GM12878 (cell line): ENCODE data around the gene KLHL30. TPM values are rescaled to one million over a fixed set of nuclear protein-coding genes. Genes with fewer than 3 reads are reported as not detected.
A peak's percentile ranks its signal among the peaks of the same experiment; 100 is the strongest.

Source experiments
- ATAC-seq: fragments of 200-7000 bp; cut with Tn5 transposase; 3 replicates; pipeline ENCODE4 v1.9.1; 2020; ENCODE audit warnings: mild to moderate bottlenecking, moderate library complexity
- BruUV-seq: library from RNA; stranded (reverse); fragments of 400-500 nt; replicated peaks from 2 replicates; lab custom pipeline; 2021; lab: Mats Ljungman, UMichigan
- CTCF ChIA-PET: fragments of 300-600 bp; sonication (Branson Sonifier 250); formaldehyde crosslinking; extraction: SDS; loops from one replicate; lab custom pipeline; 2021; ENCODE audit warnings: inconsistent platforms; lab: Yijun Ruan, JAX
- POLR2A ChIA-PET: fragments of 350-600 bp; formaldehyde crosslinking; extraction: SDS; loops from one replicate; lab custom pipeline; 2021; ENCODE audit warnings: inconsistent platforms; lab: Charles Lee
- RAD21 ChIA-PET: fragments of 300-600 bp; sonication (Branson Sonifier 250); formaldehyde crosslinking; loops from one replicate; lab custom pipeline; 2023; ENCODE audit warnings: antibody characterized with exemption; ENCODE audit not compliant: unreplicated experiment; lab: Charles Lee
- SMC1A ChIA-PET: fragments of 300-600 bp; sonication (Branson Sonifier 250); formaldehyde crosslinking; loops from one replicate; lab custom pipeline; 2023; ENCODE audit not compliant: unreplicated experiment, uncharacterized antibody; lab: Charles Lee
- DNase-seq: peaks from one replicate; pipeline ENCODE4 v3.0.0-alpha.2; 2011; ENCODE audit warnings: low read depth, low spot score
- FAIRE-seq: peaks from 3 replicates; lab custom pipeline; 2011; peaks lifted over from hg19 to GRCh38; lab: Jason Lieb, UNC
- H2AFZ ChIP-seq: 2 replicates; pipeline ENCODE4 v1.6.0; 2011; ENCODE audit warnings: low read depth, low read length, control low read depth; ENCODE audit not compliant: control insufficient read depth
- H3K27ac ChIP-seq: 2 replicates; pipeline ENCODE4 v1.5.1; 2011; ENCODE audit warnings: control low read depth; ENCODE audit not compliant: control insufficient read depth, insufficient read depth
- H3K27me3 ChIP-seq, 2 experiments: replicated peaks in 1 of 2; 2 replicates each; pipeline versions ENCODE4 v1.6.0 to v1.6.1; 2011; ENCODE audit warnings: low read length in 1 of 2; ENCODE audit not compliant: control insufficient read depth in 2 of 2, insufficient read depth in 2 of 2
- H3K36me3 ChIP-seq, 2 experiments: 2 replicates each; pipeline ENCODE4 v1.5.1; 2011; ENCODE audit warnings: low read length in 1 of 2; ENCODE audit not compliant: control insufficient read depth in 2 of 2, insufficient read depth in 2 of 2
- H3K4me1 ChIP-seq: 2 replicates; pipeline ENCODE4 v1.6.1; 2011; ENCODE audit warnings: mild to moderate bottlenecking, low read length, moderate library complexity, mixed read lengths; ENCODE audit not compliant: control insufficient read depth, insufficient read depth
- H3K4me2 ChIP-seq: 2 replicates; pipeline ENCODE4 v1.6.0; 2011; ENCODE audit warnings: control low read depth; ENCODE audit not compliant: control insufficient read depth, insufficient read depth
- H3K4me3 ChIP-seq: fragments of 200-600 bp; sonication (generic); 2 replicates; pipeline ENCODE4 v1.5.1; 2016
- H3K79me2 ChIP-seq: 2 replicates; pipeline ENCODE4 v1.6.0; 2011; ENCODE audit warnings: low read length; ENCODE audit not compliant: control insufficient read depth, insufficient read depth
- H3K9ac ChIP-seq: 2 replicates; pipeline ENCODE4 v1.8.0; 2011; ENCODE audit warnings: low read length, control low read depth, mixed read lengths; ENCODE audit not compliant: control insufficient read depth, insufficient read depth
- H3K9me3 ChIP-seq: replicated peaks from 3 replicates; pipeline ENCODE4 v1.5.1; 2011; ENCODE audit warnings: mild to moderate bottlenecking, low read length; ENCODE audit not compliant: control insufficient read depth, insufficient read depth
- H4K20me1 ChIP-seq: 2 replicates; pipeline ENCODE4 v1.6.0; 2011; ENCODE audit not compliant: control insufficient read depth, insufficient read depth
- EGR1 ChIP-seq, 2 experiments: IDR thresholded peaks; 1 replicate in 1 of 2; 2 replicates in 1 of 2; pipeline ENCODE4 v1.6.1; 2011 to 2012; ENCODE audit warnings: low read depth in 2 of 2, low read length in 2 of 2, borderline replicate concordance in 1 of 2, mild to moderate bottlenecking in 1 of 2, moderate library complexity in 1 of 2
- ETV6 ChIP-seq, 2 experiments: fragments of 450-650 bp in 1 of 2; IDR thresholded peaks in 1 of 2; conservative IDR thresholded peaks in 1 of 2; 2 replicates each; pipeline ENCODE4 v1.6.1; 2014; ENCODE audit warnings: antibody characterized with exemption in 1 of 2, borderline replicate concordance in 1 of 2, low read depth in 1 of 2, mild to moderate bottlenecking in 1 of 2, moderate library complexity in 1 of 2
- MXI1 ChIP-seq: fragments of 150-350 bp; IDR thresholded peaks from 2 replicates; pipeline ENCODE4 v1.6.1; 2011; ENCODE audit warnings: low read depth, mild to moderate bottlenecking, inconsistent platforms, low read length, improper control_type of control experiment
- POLR2AphosphoS5 ChIP-seq: IDR thresholded peaks from 2 replicates; pipeline ENCODE4 v1.6.1; 2011; ENCODE audit warnings: mild to moderate bottlenecking, low read length, inconsistent platforms
- RAD51 ChIP-seq: fragments of 450-650 bp; IDR thresholded peaks from 2 replicates; pipeline ENCODE4 v1.6.1; 2016; ENCODE audit warnings: moderate library complexity, mild to moderate bottlenecking, inconsistent platforms
- SMAD5 ChIP-seq: IDR thresholded peaks from 2 replicates; pipeline ENCODE4 v1.6.1; 2016; ENCODE audit warnings: antibody characterized with exemption, low read depth
- WRNIP1 ChIP-seq: IDR thresholded peaks from 2 replicates; pipeline ENCODE4 v1.6.1; 2011; ENCODE audit warnings: low read depth, low read length, improper control_type of control experiment, borderline replicate concordance
- WGBS: methylation state at CpG from one replicate; pipeline ENCODE4 v1.1.6; 2016; ENCODE audit warnings: low lambda C conversion rate; ENCODE audit not compliant: insufficient replicate concordance, insufficient coverage; ENCODE audit errors: missing lambda C conversion rate; 5-methylcytosine and 5-hydroxymethylcytosine counted together
- in situ Hi-C: fragments of 300-500 bp; cut with MboI; formaldehyde crosslinking; loops from 9 replicates; pipeline ENCODE4 v1.14.3; 2018; ENCODE audit warnings: mixed read lengths
- intact Hi-C: fragments of 100-400 bp; cut with micrococcal nuclease; formaldehyde crosslinking; loops from one replicate; pipeline ENCODE4 v1.14.2; 2022; ENCODE audit not compliant: unreplicated experiment
- polyA plus RNA-seq, 11 experiments: library from polyadenylated mRNA; depleted of rRNA in 4 of 11; unstranded in 6 of 11; stranded (reverse) in 5 of 11; fragments of >200 nt; fragmentation: Nextera tagmentation in 4 of 11; fragmentation: Illumina TruSeq in 1 of 11; extraction: Ambion mirVana in 4 of 11; extraction: Trizol in 1 of 11; gene quantifications; 1 replicate in 1 of 11; 2 replicates in 10 of 11; pipeline versions ENCODE4 v1.2.1 to v1.2.3, GENCODE V29; 2011 to 2016; ENCODE audit warnings: inconsistent platforms in 2 of 11, missing spikeins in 2 of 11, low read depth in 1 of 11
- total RNA-seq, 4 experiments: library from RNA; depleted of rRNA in 3 of 4; stranded (reverse); fragments of >200 nt in 3 of 4; fragmentation: Illumina TruSeq in 1 of 4; extraction: Trizol in 1 of 4; gene quantifications; 2 replicates each; pipeline versions ENCODE4 v1.2.1 to v1.2.3, GENCODE V29; 2013 to 2021
- TF ChIP-seq, protein P1 (sequence below): fragments of 450-650 bp; IDR thresholded peaks from 2 replicates; pipeline ENCODE4 v1.6.1; 2017; ENCODE audit warnings: borderline replicate concordance
- TF ChIP-seq, protein P2 (sequence below): IDR thresholded peaks from 2 replicates; pipeline ENCODE4 v1.6.1; 2011; ENCODE audit warnings: borderline replicate concordance, low read depth, mild to moderate bottlenecking, moderate library complexity, low read length; ENCODE audit not compliant: insufficient read depth, poor library complexity, severe bottlenecking

Gene KLHL30
- total and polyA plus RNA-seq, 10 of the 15 experiments (the other 5 are each of a cell fraction or from before 2014, with no cell fraction given) = 0.03 TPM; not detected in 9

DNA sequence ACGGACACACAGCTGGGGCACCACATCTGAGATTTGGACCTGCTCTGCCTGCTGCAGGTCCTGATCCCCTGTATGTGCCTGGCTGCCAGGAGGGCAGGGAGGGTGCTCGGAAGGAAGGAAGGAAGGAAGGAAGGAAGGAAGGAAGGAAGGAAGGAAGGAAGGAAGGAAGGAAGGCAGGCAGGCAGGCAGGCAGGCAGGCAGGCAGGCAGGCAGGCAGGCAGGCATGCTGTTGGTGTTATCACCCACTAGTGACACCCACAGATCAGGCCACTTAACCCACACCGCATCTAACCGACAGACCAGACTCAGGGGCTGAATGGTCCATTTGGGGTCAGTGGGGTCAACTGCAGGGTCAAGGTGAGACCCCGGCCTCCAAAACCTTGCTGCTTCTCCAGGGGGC lies 5.8 kb downstream of the KLHL30 start:
- ChIA-PET CTCF (no interaction called here), SMC1A (no interaction called here), RAD21 (interaction anchor here (0.7 kb wide), 1 partner anchor 317 kb away, joined by 3 read pairs; no protein-coding TSS in a partner anchor), POLR2A (no interaction called here)
- in situ Hi-C loops = no loop called here
- no peak overlapping the region for H3K4me2 ChIP-seq
- ATAC-seq (no peak), FAIRE-seq (no peak), DNase-seq (no peak)
- no peaks in the 10 kb centered on the region for H3K27me3 ChIP-seq
- H4K20me1 ChIP-seq = no peaks in the 10 kb centered on the region
- no peak overlapping the region for H3K4me3 ChIP-seq
- H3K36me3 ChIP-seq = no peaks in the 10 kb centered on the region
- WGBS = 61% methylated on average over 4 of the region's 5 CpGs
- no TSS peak for BruUV-seq
- H3K79me2 ChIP-seq = no peaks in the 10 kb centered on the region
- TF ChIP-seq WRNIP1 (no peak), ETV6 (conservative IDR thresholded peaks at IDR 0.05 in 1 of 2, IDR thresholded peaks at IDR 0.05 in 1 of 2; ENCODE audit: borderline replicate concordance in 1 of 2, low read depth in 1 of 2) (peak in 1 of 2 experiments; percentile 39; a peak in 1 of 4 replicates)
- intact Hi-C loops = no loop called here
- H3K4me1 ChIP-seq = peaks cover under 1% of the 10 kb centered on the region; the same call in 1 of the 2 replicates
- no peak overlapping the region for H3K9ac ChIP-seq
- no peak overlapping the region for H3K27ac ChIP-seq
- H2AFZ ChIP-seq = no peak overlapping the region
- no peaks in the 10 kb centered on the region for H3K9me3 ChIP-seq

DNA sequence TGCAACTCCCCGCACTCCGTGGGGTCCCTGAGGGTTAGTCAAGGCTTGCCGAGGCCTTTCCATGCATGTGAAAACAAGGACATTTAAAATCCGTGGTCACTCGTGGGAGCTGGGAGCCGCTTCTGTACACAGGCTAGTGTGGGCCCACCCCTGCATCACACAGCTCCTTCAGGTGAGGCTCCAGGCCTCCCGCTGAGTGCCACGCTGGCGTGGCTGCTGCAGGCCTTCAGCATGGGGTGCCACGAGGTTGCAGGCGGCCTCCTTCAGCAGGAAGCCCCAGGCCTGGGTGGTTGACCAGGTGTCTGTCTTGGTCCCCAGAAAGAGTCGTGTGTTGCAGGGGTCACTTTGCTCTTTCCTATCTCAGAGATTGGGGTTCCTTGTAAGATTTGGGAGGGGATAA lies 6.6 kb downstream of the KLHL30 start:
- Histone ChIP-seq H3K27ac (no peak overlapping the region), H2AFZ (no peak overlapping the region), H3K79me2 (no peaks in the 10 kb centered on the region), H4K20me1 (no peaks in the 10 kb centered on the region), H3K4me3 (no peak overlapping the region), H3K4me1 (no peaks in the 10 kb centered on the region), H3K36me3 (no peaks in the 10 kb centered on the region), H3K9ac (no peak overlapping the region), H3K9me3 (no peaks in the 10 kb centered on the region), H3K27me3 (no peaks in the 10 kb centered on the region), H3K4me2 (no peak overlapping the region)
- no peak for FAIRE-seq
- POLR2A ChIA-PET = no interaction called here
- in situ Hi-C loops = no loop called here
- 47% methylated on average over 12 of the region's 12 CpGs for WGBS
- ATAC-seq = no peak
- no TSS peak for BruUV-seq
- SMC1A ChIA-PET = no interaction called here
- DNase-seq = no peak
- RAD21 ChIA-PET = no interaction called here
- CTCF ChIA-PET = no interaction called here
- TF ChIP-seq MXI1 (no peak), SMAD5 (no peak), POLR2AphosphoS5 (no peak), EGR1 (IDR thresholded peaks at IDR 0.05; ENCODE audit: borderline replicate concordance in 1 of 2, low read depth in 2 of 2, low read length in 2 of 2) (no peak), RAD51 (no peak)
- TF ChIP-seq, protein P1, sequence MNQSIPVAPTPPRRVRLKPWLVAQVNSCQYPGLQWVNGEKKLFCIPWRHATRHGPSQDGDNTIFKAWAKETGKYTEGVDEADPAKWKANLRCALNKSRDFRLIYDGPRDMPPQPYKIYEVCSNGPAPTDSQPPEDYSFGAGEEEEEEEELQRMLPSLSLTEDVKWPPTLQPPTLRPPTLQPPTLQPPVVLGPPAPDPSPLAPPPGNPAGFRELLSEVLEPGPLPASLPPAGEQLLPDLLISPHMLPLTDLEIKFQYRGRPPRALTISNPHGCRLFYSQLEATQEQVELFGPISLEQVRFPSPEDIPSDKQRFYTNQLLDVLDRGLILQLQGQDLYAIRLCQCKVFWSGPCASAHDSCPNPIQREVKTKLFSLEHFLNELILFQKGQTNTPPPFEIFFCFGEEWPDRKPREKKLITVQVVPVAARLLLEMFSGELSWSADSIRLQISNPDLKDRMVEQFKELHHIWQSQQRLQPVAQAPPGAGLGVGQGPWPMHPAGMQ = no peak
- TF ChIP-seq, protein P2, sequence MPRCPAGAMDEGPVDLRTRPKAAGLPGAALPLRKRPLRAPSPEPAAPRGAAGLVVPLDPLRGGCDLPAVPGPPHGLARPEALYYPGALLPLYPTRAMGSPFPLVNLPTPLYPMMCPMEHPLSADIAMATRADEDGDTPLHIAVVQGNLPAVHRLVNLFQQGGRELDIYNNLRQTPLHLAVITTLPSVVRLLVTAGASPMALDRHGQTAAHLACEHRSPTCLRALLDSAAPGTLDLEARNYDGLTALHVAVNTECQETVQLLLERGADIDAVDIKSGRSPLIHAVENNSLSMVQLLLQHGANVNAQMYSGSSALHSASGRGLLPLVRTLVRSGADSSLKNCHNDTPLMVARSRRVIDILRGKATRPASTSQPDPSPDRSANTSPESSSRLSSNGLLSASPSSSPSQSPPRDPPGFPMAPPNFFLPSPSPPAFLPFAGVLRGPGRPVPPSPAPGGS = no peak
- intact Hi-C loops = no loop called here
